Measurements from ENCODE around the gene KCTD13. TPM values are rescaled to one million over a fixed set of nuclear protein-coding genes. Genes with fewer than 3 reads are reported as not detected.

The KCTD13 gene
- total RNA-seq, 1 donor from 2014 or later = 44.4 TPM

DNA sequence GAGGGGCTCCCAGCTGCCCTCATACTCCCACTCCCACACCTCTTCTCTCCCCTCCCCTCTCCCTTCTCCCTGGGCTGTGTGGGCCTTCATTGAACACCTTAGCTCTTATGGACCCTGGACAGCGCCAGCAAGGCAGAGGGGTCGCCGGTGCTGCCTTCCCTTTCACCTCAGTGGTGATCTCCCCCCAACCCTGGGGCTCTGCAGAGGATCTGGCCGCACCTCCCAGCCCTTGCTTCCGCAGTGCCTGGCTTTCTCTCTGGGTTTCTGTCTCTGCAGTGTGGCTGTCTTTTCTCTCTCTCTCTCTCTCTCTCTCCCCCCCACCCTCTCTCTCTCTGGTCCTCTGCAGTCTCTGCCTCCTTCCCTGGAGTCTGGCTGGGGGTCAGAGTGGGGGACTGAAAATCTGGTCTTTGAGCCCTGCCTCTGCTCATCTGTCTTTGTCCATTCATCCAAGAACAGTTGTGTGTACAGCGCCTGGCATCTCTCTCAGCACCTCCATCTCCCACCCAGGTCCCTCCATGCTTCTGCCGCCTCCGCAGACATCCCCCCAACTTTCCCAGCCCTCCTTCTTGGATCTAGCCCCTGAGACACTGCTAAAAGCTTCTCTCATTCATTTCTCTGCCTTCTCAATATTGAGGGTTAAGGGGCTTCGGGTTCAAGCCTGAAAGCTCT, 27.8 kb downstream of the KCTD13 start:
- H3K4me1 Mint-ChIP-seq = peaks cover 5% of the 10 kb centered on the region
- H3K27me3 Mint-ChIP-seq = peaks cover 33% of the 10 kb centered on the region
- ChIA-PET POLR2A (no interaction called here), CTCF (no interaction called here)
- DNase-seq (no peak), ATAC-seq (ENCODE audit: low read depth) (no peak)
- H3K36me3 Mint-ChIP-seq (ENCODE audit: low read depth) = no peaks in the 10 kb centered on the region
- H3K9me3 Mint-ChIP-seq = no peaks in the 10 kb centered on the region
- intact Hi-C loops (cut with micrococcal nuclease) = no loop called here
- TF ChIP-seq, protein P1, sequence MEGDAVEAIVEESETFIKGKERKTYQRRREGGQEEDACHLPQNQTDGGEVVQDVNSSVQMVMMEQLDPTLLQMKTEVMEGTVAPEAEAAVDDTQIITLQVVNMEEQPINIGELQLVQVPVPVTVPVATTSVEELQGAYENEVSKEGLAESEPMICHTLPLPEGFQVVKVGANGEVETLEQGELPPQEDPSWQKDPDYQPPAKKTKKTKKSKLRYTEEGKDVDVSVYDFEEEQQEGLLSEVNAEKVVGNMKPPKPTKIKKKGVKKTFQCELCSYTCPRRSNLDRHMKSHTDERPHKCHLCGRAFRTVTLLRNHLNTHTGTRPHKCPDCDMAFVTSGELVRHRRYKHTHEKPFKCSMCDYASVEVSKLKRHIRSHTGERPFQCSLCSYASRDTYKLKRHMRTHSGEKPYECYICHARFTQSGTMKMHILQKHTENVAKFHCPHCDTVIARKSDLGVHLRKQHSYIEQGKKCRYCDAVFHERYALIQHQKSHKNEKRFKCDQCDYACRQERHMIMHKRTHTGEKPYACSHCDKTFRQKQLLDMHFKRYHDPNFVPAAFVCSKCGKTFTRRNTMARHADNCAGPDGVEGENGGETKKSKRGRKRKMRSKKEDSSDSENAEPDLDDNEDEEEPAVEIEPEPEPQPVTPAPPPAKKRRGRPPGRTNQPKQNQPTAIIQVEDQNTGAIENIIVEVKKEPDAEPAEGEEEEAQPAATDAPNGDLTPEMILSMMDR (IDR thresholded peaks at IDR 0.05) = no peak
- H3K27ac Mint-ChIP-seq = no peak overlapping the region
- no peak overlapping the region for H3K4me3 Mint-ChIP-seq

- ATAC-seq (ENCODE audit: low read depth) (no peak), DNase-seq (no peak)
- H3K27ac Mint-ChIP-seq = no peak overlapping the region
- CTCF ChIA-PET = no interaction called here
- H3K9me3 Mint-ChIP-seq = no peaks in the 10 kb centered on the region
- H3K4me1 Mint-ChIP-seq = peaks cover 5% of the 10 kb centered on the region
- peaks cover 33% of the 10 kb centered on the region for H3K27me3 Mint-ChIP-seq
- H3K4me3 Mint-ChIP-seq = no peak overlapping the region
- intact Hi-C loops (cut with micrococcal nuclease) = no loop called here
- TF ChIP-seq, protein P1 (IDR thresholded peaks at IDR 0.05) = no peak
- POLR2A ChIA-PET = no interaction called here
- no peaks in the 10 kb centered on the region for H3K36me3 Mint-ChIP-seq (ENCODE audit: low read depth)
Observed at GRCh38 chr16:29897333-29897732, 28.7 kb downstream of the KCTD13 start.

GRCh38 chr16:29896841-29897240, 29.2 kb downstream of the KCTD13 start:
- Mint-ChIP-seq H3K27me3 (peaks cover 33% of the 10 kb centered on the region), H3K36me3 (ENCODE audit: low read depth) (no peaks in the 10 kb centered on the region), H3K9me3 (no peaks in the 10 kb centered on the region), H3K27ac (no peak overlapping the region), H3K4me1 (peaks cover 5% of the 10 kb centered on the region), H3K4me3 (no peak overlapping the region)
- no peak for ATAC-seq (ENCODE audit: low read depth)
- intact Hi-C loops (cut with micrococcal nuclease) = no loop called here
- DNase-seq = no peak
- POLR2A ChIA-PET = no interaction called here
- CTCF ChIA-PET = no interaction called here
- TF ChIP-seq, protein P1 (IDR thresholded peaks at IDR 0.05) = no peak

- no peak overlapping the region for H3K4me3 Mint-ChIP-seq
- ATAC-seq (ENCODE audit: low read depth) = no peak
- POLR2A ChIA-PET = no interaction called here
- intact Hi-C loops (cut with micrococcal nuclease) = no loop called here
- no peaks in the 10 kb centered on the region for H3K9me3 Mint-ChIP-seq
- H3K4me1 Mint-ChIP-seq = no peaks in the 10 kb centered on the region
- H3K27ac Mint-ChIP-seq = no peak overlapping the region
- CTCF ChIA-PET = no interaction called here
- TF ChIP-seq, protein P1 (IDR thresholded peaks at IDR 0.05) = no peak
- DNase-seq = no peak
- peaks cover 27% of the 10 kb centered on the region for H3K27me3 Mint-ChIP-seq
- H3K36me3 Mint-ChIP-seq (ENCODE audit: low read depth) = no peaks in the 10 kb centered on the region
Observed at GRCh38 chr16:29894352-29894751, 31.7 kb downstream of the KCTD13 start.

GRCh38 chr16:29893553-29893952, 32.5 kb downstream of the KCTD13 start:
- POLR2A ChIA-PET = no interaction called here
- ATAC-seq (ENCODE audit: low read depth) = no peak
- no peak overlapping the region for H3K27ac Mint-ChIP-seq
- no peak for DNase-seq
- TF ChIP-seq, protein P1 (IDR thresholded peaks at IDR 0.05) = no peak
- H3K27me3 Mint-ChIP-seq = peaks cover 22% of the 10 kb centered on the region
- intact Hi-C loops (cut with micrococcal nuclease) = no loop called here
- no peak overlapping the region for H3K4me3 Mint-ChIP-seq
- H3K36me3 Mint-ChIP-seq (ENCODE audit: low read depth) = no peaks in the 10 kb centered on the region
- no peaks in the 10 kb centered on the region for H3K4me1 Mint-ChIP-seq
- no peaks in the 10 kb centered on the region for H3K9me3 Mint-ChIP-seq
- CTCF ChIA-PET = no interaction called here
